ENCODE data around the gene CLEC14A. TPM values are rescaled to one million over a fixed set of nuclear protein-coding genes. Genes with fewer than 3 reads are reported as not detected.
A peak's percentile ranks its signal among the peaks of the same experiment; 100 is the strongest.

CLEC14A gene
- 1 to 10 TPM; 4.4 to 7.7 TPM for total RNA-seq

- H3K4me1 ChIP-seq = no peaks in the 10 kb centered on the region
- H3K36me3 ChIP-seq = no peaks in the 10 kb centered on the region
- peaks cover 6% of the 10 kb centered on the region for H3K27me3 ChIP-seq
- peak within 1 kb of the TSS; percentile 7 for H3K4me3 ChIP-seq
- peak within 1 kb of the TSS; percentile 17 for H3K27ac ChIP-seq
- peak within 1 kb of the TSS in 1 of 2 donors; percentile 39 for H3K9ac ChIP-seq (ENCODE audit: low read depth in 2 of 2, low read length in 2 of 2)
- TF ChIP-seq CTCF (IDR thresholded peaks at IDR 0.05) = no peak
- peak; percentile 18 for DNase-seq
- H3K9me3 ChIP-seq = no peaks in the 10 kb centered on the region
- intact Hi-C loops (cut with DNase I) = no loop called here
These were observed at the start of gene CLEC14A for GRCh38 chr14:38255673-38256532. Gene CLEC14A (minus strand): TSS chr14:38256093. CDS start chr14:38256022, 71 bp downstream.

- no peaks in the 10 kb centered on the region for H3K9me3 ChIP-seq
- no peak for TF ChIP-seq CTCF (IDR thresholded peaks at IDR 0.05)
- no peak overlapping the region for H3K9ac ChIP-seq (ENCODE audit: low read depth in 2 of 2, low read length in 2 of 2)
- H3K4me3 ChIP-seq = no peak overlapping the region
- H3K27me3 ChIP-seq = no peaks in the 10 kb centered on the region
- intact Hi-C loops (cut with DNase I) = no loop called here
- H3K4me1 ChIP-seq = no peaks in the 10 kb centered on the region
- no peak overlapping the region for H3K27ac ChIP-seq
- no peak for DNase-seq
- no peaks in the 10 kb centered on the region for H3K36me3 ChIP-seq
These were observed 47.1 kb upstream of the CLEC14A start for GRCh38 chr14:38302966-38303365.

- H3K4me1 ChIP-seq = no peaks in the 10 kb centered on the region
- H3K36me3 ChIP-seq = no peaks in the 10 kb centered on the region
- TF ChIP-seq CTCF (IDR thresholded peaks at IDR 0.05) = no peak
- no peaks in the 10 kb centered on the region for H3K9me3 ChIP-seq
- H3K27me3 ChIP-seq = no peaks in the 10 kb centered on the region
- no peak overlapping the region for H3K27ac ChIP-seq
- no peak overlapping the region for H3K4me3 ChIP-seq
- DNase-seq = no peak
- intact Hi-C loops (cut with DNase I) = no loop called here
- H3K9ac ChIP-seq (ENCODE audit: low read depth in 2 of 2, low read length in 2 of 2) = no peak overlapping the region
These were observed 46.1 kb upstream of the CLEC14A start for GRCh38 chr14:38302034-38302433.

GRCh38 chr14:38297681-38298080 lies 41.8 kb upstream of the CLEC14A start:
- intact Hi-C loops (cut with DNase I) = no loop called here

More at GRCh38 chr14:38297681-38298080, 41.8 kb upstream of the CLEC14A start:
- Histone ChIP-seq H3K27me3 (no peaks in the 10 kb centered on the region), H3K27ac (no peak overlapping the region), H3K9me3 (no peaks in the 10 kb centered on the region), H3K9ac (ENCODE audit: low read depth in 2 of 2, low read length in 2 of 2) (no peak overlapping the region), H3K36me3 (no peaks in the 10 kb centered on the region), H3K4me3 (no peak overlapping the region), H3K4me1 (no peaks in the 10 kb centered on the region)
- no peak for TF ChIP-seq CTCF (IDR thresholded peaks at IDR 0.05)
- DNase-seq = no peak
